A673 (cell line): ENCODE data around the gene ALOX12. TPM values are rescaled to one million over a fixed set of nuclear protein-coding genes. Genes with fewer than 3 reads are reported as not detected.

Source experiments
- Bru-seq: library from RNA; stranded (reverse); fragments of 400-500 nt; gene quantifications from one replicate; lab custom pipeline; 2021; lab: Mats Ljungman, UMichigan
- BruChase-seq, 2 experiments: library from RNA; stranded (reverse); fragments of 400-500 nt; gene quantifications; one replicate each; lab custom pipeline; 2021; lab: Mats Ljungman, UMichigan
- BruUV-seq: library from RNA; stranded (reverse); fragments of 400-500 nt; replicated peaks from 2 replicates; lab custom pipeline; 2021; lab: Mats Ljungman, UMichigan
- CTCF ChIA-PET: fragments of 300-600 bp; sonication (Branson Sonifier 250); formaldehyde crosslinking; loops from one replicate; lab custom pipeline; 2022; ENCODE audit warnings: antibody characterized with exemption; lab: Charles Lee
- POLR2A ChIA-PET: fragments of 300-600 bp; sonication (Branson Sonifier 250); formaldehyde crosslinking; loops from one replicate; lab custom pipeline; 2022; ENCODE audit warnings: antibody characterized with exemption; ENCODE audit not compliant: low non-redundant PET; lab: Charles Lee
- DNase-seq: peaks from one replicate; pipeline ENCODE4 v3.0.0-alpha.2; 2015; ENCODE audit warnings: low spot score
- H3K27ac ChIP-seq: fragments of 200-600 bp; sonication (generic); 2 replicates; pipeline ENCODE4 v1.5.1; 2016; ENCODE audit warnings: mixed run types, low read depth, mild to moderate bottlenecking, mixed read lengths, antibody characterized with exemption, low read length; ENCODE audit not compliant: poor library complexity, severe bottlenecking
- H3K27me3 ChIP-seq: fragments of 200-600 bp; sonication (generic); replicated peaks from 2 replicates; pipeline ENCODE4 v1.6.1; 2017; ENCODE audit warnings: mixed run types, low read depth, mild to moderate bottlenecking, mixed read lengths, antibody characterized with exemption, low read length; ENCODE audit not compliant: insufficient read depth, poor library complexity
- H3K36me3 ChIP-seq: fragments of 200-600 bp; sonication (generic); 2 replicates; pipeline ENCODE4 v1.6.1; 2016; ENCODE audit warnings: mixed run types, mild to moderate bottlenecking, mixed read lengths, antibody characterized with exemption, low read length; ENCODE audit not compliant: insufficient read depth, poor library complexity, severe bottlenecking
- H3K4me1 ChIP-seq: fragments of 200-600 bp; sonication (generic); 2 replicates; pipeline ENCODE4 v1.6.1; 2017; ENCODE audit warnings: mixed run types, mild to moderate bottlenecking, mixed read lengths, antibody characterized with exemption, low read length; ENCODE audit not compliant: insufficient read depth, poor library complexity, severe bottlenecking
- H3K4me3 ChIP-seq: fragments of 200-600 bp; sonication (generic); 2 replicates; pipeline ENCODE4 v1.5.1; 2016; ENCODE audit warnings: low read depth, mixed run types, mild to moderate bottlenecking, mixed read lengths, low read length; ENCODE audit not compliant: poor library complexity, severe bottlenecking
- H3K9me3 ChIP-seq: fragments of 200-600 bp; sonication (generic); 2 replicates; pipeline ENCODE4 v1.6.1; 2016; ENCODE audit warnings: mixed run types, low read depth, mild to moderate bottlenecking, mixed read lengths, antibody characterized with exemption, low read length; ENCODE audit not compliant: poor library complexity, severe bottlenecking
- CTCF ChIP-seq: fragments of 300-800, 200-600 bp; sonication (generic); conservative IDR thresholded peaks from 2 replicates; pipeline ENCODE4 v1.5.1; 2017; ENCODE audit warnings: low read depth, mild to moderate bottlenecking, antibody characterized with exemption, low read length, moderate library complexity, mixed read lengths
- EZH2 ChIP-seq: fragments of 200-600 bp; sonication (generic); IDR thresholded peaks from 2 replicates; pipeline ENCODE4 v1.6.1; 2017; ENCODE audit warnings: borderline replicate concordance, low read depth, mild to moderate bottlenecking, mixed read lengths, antibody characterized with exemption, low read length; ENCODE audit not compliant: poor library complexity, severe bottlenecking
- intact Hi-C: fragments of 100-400 bp; cut with micrococcal nuclease; formaldehyde crosslinking; loops from one replicate; pipeline ENCODE4 v1.10.0; 2022; ENCODE audit not compliant: unreplicated experiment
- long read RNA-seq: library from polyadenylated mRNA; stranded (forward); transcript quantifications from one replicate; pipeline ENCODE4 v2.0.0, GENCODE V29; 2022
- total RNA-seq: library from RNA; stranded (reverse); gene quantifications from 2 replicates; pipeline ENCODE4 v1.2.3, GENCODE V29; 2021

Gene ALOX12
- not detected in 2 replicates for total RNA-seq
- Bru-seq, nascent RNA = not detected
- BruChase-seq, experiment 1, labeled RNA remaining after a 2-hour chase = not detected
- not detected for BruChase-seq, experiment 2, labeled RNA remaining after a 6-hour chase
- long read RNA-seq, partial matches to known transcripts = 0 of 2 reads
- long read RNA-seq, other reads (novel, unspliced or antisense) = 2 of 2 reads

GRCh38 chr17:6995500-6996255 lies at the start of gene ALOX12:
ALOX12 (plus strand) TSS chr17:6996049; CDS start chr17:6996118, 69 bp downstream.
- TF ChIP-seq EZH2 (no peak), CTCF (no peak)
- Histone ChIP-seq H3K27me3 (no peaks in the 10 kb centered on the region), H3K4me1 (no peaks in the 10 kb centered on the region), H3K4me3 (no peak within 1 kb of the TSS), H3K9me3 (no peaks in the 10 kb centered on the region), H3K27ac (no peak within 1 kb of the TSS), H3K36me3 (peaks cover 2% of the 10 kb centered on the region)
- no TSS peak for BruUV-seq
- intact Hi-C loops = no loop called here
- CTCF ChIA-PET = interaction anchor here (0.6 kb wide), 1 partner anchor 13 kb away, joined by 4 read pairs; no protein-coding TSS in a partner anchor
- DNase-seq = no peak
- POLR2A ChIA-PET = no interaction called here

GRCh38 chr17:6947745-6948144 lies 48.1 kb upstream of the ALOX12 start:
- ChIA-PET POLR2A (no interaction called here), CTCF (no interaction called here)
- no peaks in the 10 kb centered on the region for H3K9me3 ChIP-seq
- DNase-seq = no peak
- no peaks in the 10 kb centered on the region for H3K27me3 ChIP-seq
- BruUV-seq = no TSS peak
- TF ChIP-seq EZH2 (no peak), CTCF (no peak)
- no peak overlapping the region for H3K27ac ChIP-seq
- H3K4me3 ChIP-seq = no peak overlapping the region
- H3K4me1 ChIP-seq = no peaks in the 10 kb centered on the region
- intact Hi-C loops = no loop called here
- H3K36me3 ChIP-seq = no peaks in the 10 kb centered on the region

GRCh38 chr17:6948562-6948961 lies 47.3 kb upstream of the ALOX12 start:
- DNase-seq = no peak
- no peaks in the 10 kb centered on the region for H3K9me3 ChIP-seq
- no peak overlapping the region for H3K4me3 ChIP-seq
- no peaks in the 10 kb centered on the region for H3K4me1 ChIP-seq
- no peak overlapping the region for H3K27ac ChIP-seq
- intact Hi-C loops = no loop called here
- no TSS peak for BruUV-seq
- no peak for TF ChIP-seq CTCF
- TF ChIP-seq EZH2 = no peak
- POLR2A ChIA-PET = no interaction called here
- CTCF ChIA-PET = no interaction called here
- H3K36me3 ChIP-seq = no peaks in the 10 kb centered on the region
- H3K27me3 ChIP-seq = no peaks in the 10 kb centered on the region
